Fibroblast of peridontal ligament (primary cell): ENCODE data around the gene ZSWIM1.

ENCODE experiments used
- DNase-seq: peaks from one replicate; pipeline ENCODE4 v3.0.0-alpha.2; 2010; ENCODE audit errors: extremely low read depth

Gene ZSWIM1

DNA sequence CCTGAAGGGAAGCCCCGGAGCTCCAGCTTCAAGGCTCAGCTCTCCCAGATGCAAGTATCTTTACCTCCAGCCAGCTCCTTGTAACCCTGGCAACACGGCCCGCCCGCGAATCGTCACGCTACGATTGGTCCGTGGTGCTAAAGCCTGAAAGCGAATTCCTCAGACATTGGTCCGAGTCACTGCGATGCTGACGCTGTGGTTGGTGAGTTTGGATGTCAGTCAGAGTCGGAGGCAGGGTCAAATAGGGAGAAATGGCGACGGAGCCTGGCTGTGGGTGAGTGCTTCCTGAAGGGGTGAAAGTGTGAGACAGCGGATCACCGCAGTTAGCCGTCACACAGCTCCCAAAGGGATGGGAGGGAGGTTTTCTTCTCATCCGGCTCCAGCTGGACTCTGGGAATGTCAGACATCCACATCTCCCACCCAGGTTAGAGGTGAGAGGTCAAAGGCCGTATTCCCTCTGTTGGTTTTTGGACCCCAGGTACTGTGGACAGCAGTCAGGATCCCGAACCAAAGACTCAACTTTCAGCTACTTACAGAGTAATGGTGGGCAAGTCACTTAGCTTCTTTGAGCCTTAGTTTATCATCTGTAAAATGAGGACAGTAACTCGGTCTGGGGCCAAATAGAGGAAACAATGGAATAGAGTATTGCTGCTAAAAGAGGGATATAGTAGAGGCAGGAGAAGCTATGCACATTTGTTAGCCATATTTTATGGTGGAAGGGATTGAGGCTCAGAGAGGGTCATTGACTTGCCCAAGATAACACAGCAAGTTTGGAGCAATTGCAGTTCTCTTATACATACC, at the start of gene ZSWIM1:
Gene ZSWIM1, plus strand, starts transcription at position 240 of the 801 bp plus-strand sequence. CDS start 1,366 bp downstream, outside the sequence.
- DNase-seq = peak; percentile 99

GRCh38 chr20:45832619-45833018, 48.4 kb upstream of the ZSWIM1 start:
- no peak for DNase-seq

DNA sequence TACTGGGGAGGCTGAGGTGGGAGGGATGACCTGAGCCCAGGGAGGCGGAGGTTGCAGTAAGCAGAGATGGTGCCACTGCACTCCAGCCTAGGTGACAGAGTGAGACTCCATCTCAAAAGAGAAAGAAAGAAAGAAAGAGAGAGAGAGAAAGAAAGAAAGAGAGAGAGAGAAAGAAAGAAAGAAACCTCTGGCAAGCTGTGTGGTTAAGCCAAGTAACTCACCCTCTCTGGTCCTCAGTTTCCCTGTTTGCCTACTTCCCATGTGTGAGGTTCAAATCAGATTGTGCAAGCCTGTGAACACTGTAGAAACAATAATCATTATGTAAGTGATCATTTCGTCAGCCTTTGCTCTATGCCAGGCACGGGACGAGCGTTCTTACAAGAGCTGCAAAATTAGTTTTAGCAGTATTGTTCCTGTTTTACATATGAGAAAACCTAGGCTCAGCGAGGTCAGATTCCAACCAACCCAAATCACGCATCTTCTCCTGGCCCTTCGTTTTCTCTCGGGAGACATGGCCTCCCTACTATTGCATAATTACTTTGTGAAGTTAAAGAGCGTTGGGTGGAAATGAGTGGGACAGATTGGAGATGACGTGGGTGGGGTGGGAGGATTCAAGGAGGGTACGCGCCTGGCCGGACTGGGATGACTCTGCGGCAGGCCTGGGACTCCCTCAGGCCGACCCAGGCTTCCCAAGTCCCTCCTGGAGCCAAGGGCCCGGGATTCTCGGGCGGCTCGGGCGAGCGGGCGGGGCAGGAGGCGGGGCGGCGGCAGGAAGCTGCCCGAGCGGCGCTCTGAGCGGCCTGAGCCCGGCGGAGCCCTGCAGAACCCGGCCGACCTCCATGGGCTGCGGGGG, 47.8 kb upstream of the ZSWIM1 start, which contains the start of gene SNX21:
Gene SNX21, plus strand, starts transcription at position 770 of the 853 bp plus-strand sequence. CDS start 121 bp downstream, outside the sequence.
- peak; percentile 97 for DNase-seq

GRCh38 chr20:45833883-45834796, 46.9 kb upstream of the ZSWIM1 start:
- peak; percentile 54 for DNase-seq

DNA sequence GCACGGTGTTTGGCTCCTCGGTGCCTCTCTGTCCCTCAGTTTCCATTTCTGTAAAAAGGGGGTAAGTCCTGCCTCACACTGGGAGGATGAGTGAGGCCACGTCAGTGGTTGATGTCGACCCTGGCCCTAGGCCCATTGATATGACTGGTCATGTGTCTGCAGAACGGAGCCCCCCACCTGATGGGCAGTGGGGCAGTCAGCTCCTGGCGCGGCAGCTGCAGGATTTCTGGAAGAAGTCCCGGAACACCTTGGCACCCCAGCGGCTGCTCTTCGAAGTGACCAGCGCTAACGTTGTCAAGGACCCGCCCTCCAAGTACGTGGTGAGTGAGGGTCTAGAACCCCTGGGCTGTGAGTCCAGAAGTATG, 46.2 kb upstream of the ZSWIM1 start:
- no peak for DNase-seq

DNA sequence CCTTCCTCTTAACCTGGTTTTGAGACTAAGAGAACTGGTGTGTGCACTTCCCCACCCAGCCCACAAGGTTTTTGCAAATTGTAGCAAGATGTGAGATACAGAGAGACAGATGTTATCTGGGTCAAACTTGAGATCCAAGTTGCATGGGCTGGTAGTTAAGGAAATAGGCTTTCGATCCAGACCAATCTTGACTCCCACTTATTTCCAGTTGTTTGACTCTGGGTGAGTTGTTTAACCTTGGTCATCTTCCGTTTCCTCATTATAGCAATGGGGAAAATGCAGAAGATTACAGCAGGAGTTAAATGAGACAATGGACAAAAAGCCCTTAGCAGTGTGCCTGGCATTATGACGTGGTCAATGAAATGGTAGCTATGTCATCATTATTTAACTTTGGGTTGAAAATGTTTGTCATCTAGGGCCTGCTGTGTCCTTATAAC, 45.7 kb upstream of the ZSWIM1 start:
- peak; percentile 20 for DNase-seq

DNA sequence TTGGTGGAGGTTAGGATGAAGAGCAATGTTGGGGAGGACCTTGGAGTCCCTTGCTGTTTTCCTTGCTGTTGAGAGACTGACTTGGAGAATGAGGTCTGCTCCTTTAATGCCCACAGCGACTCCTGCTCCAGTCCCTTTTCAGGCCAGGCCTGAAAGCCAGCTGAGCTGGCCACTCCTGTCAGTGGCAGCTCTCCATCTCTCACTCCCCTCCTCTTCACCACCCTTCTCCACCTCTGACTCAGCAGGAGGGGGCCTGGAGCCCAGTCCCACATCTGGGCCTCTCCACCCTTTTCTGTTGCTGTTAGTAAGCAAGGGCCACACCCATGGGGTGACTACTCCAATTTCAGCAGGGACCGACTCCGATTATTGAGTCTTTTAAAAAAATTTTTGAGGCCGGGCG, 45.2 kb upstream of the ZSWIM1 start:
- peak; percentile 76 for DNase-seq

- no peak for DNase-seq
Measured at GRCh38 chr20:45836841-45837240, 44.2 kb upstream of the ZSWIM1 start.

DNA sequence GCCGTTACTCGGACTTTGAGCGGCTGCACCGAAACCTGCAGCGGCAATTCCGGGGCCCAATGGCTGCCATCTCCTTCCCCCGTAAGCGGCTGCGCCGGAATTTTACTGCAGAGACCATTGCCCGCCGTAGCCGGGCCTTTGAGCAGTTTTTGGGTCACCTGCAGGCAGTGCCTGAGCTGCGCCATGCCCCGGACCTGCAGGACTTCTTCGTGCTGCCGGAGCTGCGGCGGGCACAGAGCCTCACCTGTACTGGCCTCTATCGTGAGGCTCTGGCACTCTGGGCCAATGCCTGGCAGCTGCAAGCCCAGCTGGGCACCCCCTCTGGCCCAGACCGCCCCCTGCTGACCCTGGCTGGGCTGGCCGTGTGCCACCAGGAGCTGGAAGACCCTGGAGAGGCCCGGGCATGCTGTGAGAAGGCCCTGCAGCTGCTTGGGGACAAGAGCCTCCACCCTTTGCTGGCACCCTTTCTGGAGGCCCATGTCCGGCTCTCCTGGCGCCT, 40.3 kb upstream of the ZSWIM1 start:
- no peak for DNase-seq

GRCh38 chr20:45841407-45842129, 39.5 kb upstream of the ZSWIM1 start:
- DNase-seq = no peak

DNA sequence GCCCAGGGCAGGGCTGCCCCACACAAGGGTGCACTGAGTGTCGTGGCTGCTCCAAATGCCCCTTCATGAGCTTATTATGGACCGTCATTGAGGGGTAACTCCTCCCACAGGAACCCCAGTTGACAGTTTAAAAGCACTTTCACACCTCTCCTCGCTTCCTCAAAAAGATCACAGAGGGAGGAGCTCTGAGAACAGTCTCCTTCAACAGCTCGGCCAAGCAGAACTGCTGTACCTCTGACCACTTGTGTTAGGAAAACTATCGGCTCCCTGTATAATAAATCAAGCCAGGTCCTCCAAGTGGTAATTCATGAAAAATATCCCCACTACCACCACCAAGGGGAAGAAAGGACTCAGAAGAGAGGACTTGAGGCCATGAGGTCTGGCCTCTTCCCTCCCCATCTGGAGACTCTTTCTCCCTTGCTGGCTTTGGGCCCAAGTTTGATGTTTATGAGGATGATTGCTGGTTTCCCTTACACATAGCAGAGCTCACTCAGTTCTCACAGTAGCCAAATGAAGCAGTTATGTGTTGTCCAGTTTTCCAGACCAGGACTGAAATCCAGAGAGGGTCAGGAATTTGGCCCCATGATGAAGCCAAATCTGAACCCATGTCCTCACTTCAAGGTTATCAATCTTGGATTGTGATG, 38.7 kb upstream of the ZSWIM1 start:
- peak; percentile 83 for DNase-seq

DNA sequence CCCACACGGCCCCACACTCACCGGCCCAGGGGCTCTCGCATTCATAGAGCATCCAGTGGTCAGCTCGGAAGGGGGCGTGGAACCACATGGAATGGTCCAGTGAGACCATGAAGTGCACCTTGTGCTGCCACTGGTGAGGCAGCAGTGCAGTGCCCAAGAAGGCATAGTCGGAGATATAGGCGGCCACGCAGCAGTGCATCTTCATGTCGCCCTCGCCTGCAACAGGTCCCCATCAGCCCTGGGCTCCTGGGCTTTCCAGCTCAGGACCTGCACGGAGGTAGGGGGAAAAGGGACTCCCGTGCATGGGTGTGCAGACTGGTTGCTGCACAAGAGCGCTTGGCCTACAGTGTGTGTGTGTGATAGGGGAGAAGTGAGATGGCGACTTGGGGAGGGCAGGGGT, 37.5 kb upstream of the ZSWIM1 start:
- no peak for DNase-seq

- DNase-seq = no peak
Measured at GRCh38 chr20:45845452-45845851, 35.6 kb upstream of the ZSWIM1 start.

GRCh38 chr20:45848421-45848820, 32.6 kb upstream of the ZSWIM1 start:
- DNase-seq = no peak

DNA sequence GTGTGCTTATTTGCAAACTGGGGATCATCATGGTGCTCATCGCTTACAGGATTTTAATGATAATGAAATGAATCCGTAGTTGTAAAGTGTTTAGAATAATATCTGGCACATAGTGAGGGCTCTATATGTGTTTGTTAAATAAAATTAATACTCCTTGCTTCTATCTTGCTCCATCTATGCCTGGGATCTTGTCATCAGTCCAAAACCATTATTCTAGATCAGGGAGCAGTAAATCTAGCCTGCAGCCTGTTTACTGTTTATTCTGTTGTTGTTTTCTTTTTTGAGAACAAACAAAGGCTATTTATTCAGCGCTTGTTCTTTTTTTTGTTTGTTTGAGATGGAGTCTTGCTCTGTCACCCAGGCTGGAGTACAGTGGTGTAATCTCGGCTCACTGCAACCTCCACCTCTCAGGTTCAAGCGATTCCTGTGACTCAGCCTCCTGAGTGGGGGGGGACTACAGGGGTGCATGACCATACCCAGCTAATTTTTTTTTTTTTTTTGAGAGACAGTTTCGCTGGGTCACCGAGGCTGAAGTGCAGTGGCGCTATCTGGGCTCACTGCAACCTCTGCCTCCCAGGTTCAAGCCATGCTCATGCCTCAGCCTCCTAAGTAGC, 32.0 kb upstream of the ZSWIM1 start:
- DNase-seq = no peak

GRCh38 chr20:45850238-45850637, 30.8 kb upstream of the ZSWIM1 start:
- no peak for DNase-seq

GRCh38 chr20:45850926-45851325, 30.1 kb upstream of the ZSWIM1 start:
- DNase-seq = no peak

DNA sequence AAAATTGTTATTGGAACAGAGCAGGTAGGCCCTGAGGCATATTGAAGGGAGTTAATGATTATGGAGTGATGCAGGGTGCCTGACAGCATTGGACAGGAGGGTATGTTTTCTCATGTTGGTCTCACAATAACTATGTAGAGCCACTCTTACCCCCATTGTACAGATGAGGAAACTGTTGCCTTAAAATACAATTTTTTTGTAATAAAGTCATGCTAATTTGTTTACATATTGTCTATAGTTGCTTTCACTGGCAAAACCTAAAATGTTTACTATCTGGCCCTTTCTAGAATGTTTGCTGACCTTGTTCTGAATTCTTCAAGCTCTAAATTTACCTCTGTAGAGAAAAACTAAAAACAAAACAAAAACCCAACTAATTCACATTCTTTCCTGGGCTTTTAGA, 29.5 kb upstream of the ZSWIM1 start:
- no peak for DNase-seq

- DNase-seq = no peak
Measured at GRCh38 chr20:45852326-45852725, 28.7 kb upstream of the ZSWIM1 start.

DNA sequence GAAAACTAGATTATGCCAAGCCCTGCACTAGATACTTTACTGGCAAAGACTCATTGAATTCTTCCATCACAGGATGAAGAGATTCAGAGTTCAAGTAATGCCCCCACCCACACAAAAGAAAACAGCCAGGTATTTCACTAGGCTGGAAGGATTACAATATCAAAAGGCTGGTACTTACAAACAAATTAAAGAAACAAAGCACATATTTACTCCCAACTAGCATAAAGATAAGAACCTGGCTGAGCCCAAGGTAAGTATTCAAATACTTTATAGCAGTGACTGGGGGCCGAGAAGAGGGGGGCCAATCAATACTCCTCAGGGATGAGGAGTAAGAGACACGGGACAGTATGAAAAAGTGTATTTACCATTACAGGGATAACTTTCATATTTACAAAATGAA, 27.5 kb upstream of the ZSWIM1 start:
- DNase-seq = no peak
